Vagina (tissue), 2 donors: Measurements from ENCODE around the gene STK32A.

Experiments used
- POLR2A ChIP-seq, 2 donors: fragments of 450-650 bp; IDR thresholded peaks; one replicate each; pipeline ENCODE4 v1.6.1; 2017; ENCODE audit warnings: antibody characterized with exemption in 2 of 2, mild to moderate bottlenecking in 2 of 2, moderate library complexity in 2 of 2
- TF ChIP-seq, protein P1 (sequence below), 3 experiments: fragments of 450-650 bp in 2 of 3; fragments of 200-600 bp in 1 of 3; sonication (generic) in 1 of 3; IDR thresholded peaks; one replicate each; pipeline ENCODE4 v1.5.1; 2017 to 2019; ENCODE audit warnings: antibody characterized with exemption in 3 of 3, mild to moderate bottlenecking in 2 of 3, moderate library complexity in 2 of 3

DNA sequence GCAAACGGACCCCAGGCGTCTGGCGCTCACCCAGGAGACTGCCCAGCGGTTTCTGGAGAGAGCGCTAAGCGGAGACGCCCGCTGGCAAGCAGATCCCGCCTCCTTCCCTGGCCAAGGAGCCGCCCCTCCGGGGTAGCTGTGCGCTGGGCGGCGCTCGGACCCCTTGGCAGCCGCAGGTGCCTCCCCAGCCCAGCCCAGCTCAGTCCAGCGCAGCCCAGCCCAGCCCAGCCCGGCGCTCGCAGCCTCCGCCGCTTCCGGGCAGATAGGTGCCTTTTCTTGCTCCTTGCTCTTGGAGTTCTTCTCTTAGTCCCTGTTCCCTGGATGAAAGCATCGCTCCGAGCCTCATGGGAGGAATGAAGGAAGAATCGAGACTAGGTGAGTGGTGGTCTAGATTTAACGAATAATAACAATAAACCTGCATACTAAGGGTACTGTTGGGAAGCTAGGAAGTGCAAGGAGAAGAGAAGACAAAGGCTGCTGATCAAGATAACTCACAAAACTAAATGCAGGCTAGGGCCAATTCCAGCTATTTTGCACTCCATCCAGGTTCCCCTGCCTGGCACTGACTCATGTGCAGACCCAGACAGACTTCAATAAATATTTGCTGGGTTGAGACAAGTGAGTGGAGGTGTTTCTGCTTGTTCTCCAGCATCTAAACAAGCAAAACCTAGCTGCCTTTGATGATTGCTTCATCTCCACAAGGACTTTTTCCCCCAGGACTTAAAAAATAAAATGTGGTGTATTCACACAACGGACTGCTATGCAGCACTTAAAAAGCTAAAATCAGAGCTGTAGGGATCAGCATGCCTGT is at the start of gene STK32A:
- TF ChIP-seq, protein P1, sequence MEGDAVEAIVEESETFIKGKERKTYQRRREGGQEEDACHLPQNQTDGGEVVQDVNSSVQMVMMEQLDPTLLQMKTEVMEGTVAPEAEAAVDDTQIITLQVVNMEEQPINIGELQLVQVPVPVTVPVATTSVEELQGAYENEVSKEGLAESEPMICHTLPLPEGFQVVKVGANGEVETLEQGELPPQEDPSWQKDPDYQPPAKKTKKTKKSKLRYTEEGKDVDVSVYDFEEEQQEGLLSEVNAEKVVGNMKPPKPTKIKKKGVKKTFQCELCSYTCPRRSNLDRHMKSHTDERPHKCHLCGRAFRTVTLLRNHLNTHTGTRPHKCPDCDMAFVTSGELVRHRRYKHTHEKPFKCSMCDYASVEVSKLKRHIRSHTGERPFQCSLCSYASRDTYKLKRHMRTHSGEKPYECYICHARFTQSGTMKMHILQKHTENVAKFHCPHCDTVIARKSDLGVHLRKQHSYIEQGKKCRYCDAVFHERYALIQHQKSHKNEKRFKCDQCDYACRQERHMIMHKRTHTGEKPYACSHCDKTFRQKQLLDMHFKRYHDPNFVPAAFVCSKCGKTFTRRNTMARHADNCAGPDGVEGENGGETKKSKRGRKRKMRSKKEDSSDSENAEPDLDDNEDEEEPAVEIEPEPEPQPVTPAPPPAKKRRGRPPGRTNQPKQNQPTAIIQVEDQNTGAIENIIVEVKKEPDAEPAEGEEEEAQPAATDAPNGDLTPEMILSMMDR (IDR thresholded peaks at IDR 0.05), result no peak
- TF ChIP-seq POLR2A (IDR thresholded peaks at IDR 0.05), result no peak
